ENCODE data around the gene RAD21L1. TPM values are rescaled to one million over a fixed set of nuclear protein-coding genes. Genes with fewer than 3 reads are reported as not detected.

RAD21L1 gene
- total RNA-seq, 1 experiment from 2014 or later, result not detected

DNA sequence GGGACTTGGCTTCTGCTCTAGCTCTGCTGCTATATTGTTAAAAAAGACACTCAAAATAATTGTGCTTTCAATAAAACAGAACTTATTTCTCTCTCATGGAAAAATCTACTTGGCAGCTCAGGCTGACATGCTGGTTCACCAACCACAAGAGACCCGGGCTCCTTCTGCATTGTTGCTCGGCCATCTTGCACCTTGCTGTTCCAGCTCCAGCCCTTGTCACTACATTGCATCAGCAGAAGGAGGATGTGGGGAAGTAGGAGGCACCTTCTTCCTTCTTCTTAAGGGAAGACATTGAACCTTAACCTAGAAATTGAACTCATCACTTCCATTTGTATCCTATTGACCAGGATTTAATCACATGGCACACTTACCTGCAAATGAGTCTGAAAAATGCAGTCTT lies 29.2 kb upstream of the RAD21L1 start:
- CTCF ChIA-PET, result no interaction called here
- POLR2A ChIA-PET, result no interaction called here
- Histone ChIP-seq H3K27me3 (replicated peaks; ENCODE audit: control insufficient read depth, insufficient read depth, low read length) (no peaks in the 10 kb centered on the region), H3K9me3 (no peaks in the 10 kb centered on the region), H3K4me3 (ENCODE audit: low read depth, low read length) (no peak overlapping the region), H3K36me3 (ENCODE audit: control insufficient read depth, insufficient read depth, low read length) (no peaks in the 10 kb centered on the region), H3K4me1 (no peaks in the 10 kb centered on the region)
- TF ChIP-seq, protein P1, sequence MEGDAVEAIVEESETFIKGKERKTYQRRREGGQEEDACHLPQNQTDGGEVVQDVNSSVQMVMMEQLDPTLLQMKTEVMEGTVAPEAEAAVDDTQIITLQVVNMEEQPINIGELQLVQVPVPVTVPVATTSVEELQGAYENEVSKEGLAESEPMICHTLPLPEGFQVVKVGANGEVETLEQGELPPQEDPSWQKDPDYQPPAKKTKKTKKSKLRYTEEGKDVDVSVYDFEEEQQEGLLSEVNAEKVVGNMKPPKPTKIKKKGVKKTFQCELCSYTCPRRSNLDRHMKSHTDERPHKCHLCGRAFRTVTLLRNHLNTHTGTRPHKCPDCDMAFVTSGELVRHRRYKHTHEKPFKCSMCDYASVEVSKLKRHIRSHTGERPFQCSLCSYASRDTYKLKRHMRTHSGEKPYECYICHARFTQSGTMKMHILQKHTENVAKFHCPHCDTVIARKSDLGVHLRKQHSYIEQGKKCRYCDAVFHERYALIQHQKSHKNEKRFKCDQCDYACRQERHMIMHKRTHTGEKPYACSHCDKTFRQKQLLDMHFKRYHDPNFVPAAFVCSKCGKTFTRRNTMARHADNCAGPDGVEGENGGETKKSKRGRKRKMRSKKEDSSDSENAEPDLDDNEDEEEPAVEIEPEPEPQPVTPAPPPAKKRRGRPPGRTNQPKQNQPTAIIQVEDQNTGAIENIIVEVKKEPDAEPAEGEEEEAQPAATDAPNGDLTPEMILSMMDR (IDR thresholded peaks at IDR 0.05; ENCODE audit: insufficient read depth in 1 of 2, low read depth in 1 of 2, low read length in 1 of 2, severe bottlenecking in 1 of 2, unreplicated experiment in 1 of 2), result no peak
- peaks cover 5% of the 10 kb centered on the region for H3K27me3 Mint-ChIP-seq (ENCODE audit: insufficient read depth, unreplicated experiment)
- peaks cover 4% of the 10 kb centered on the region for H3K36me3 Mint-ChIP-seq (ENCODE audit: insufficient read depth, unreplicated experiment)
- no TSS peak for BruUV-seq (replicated peaks)
- no peak overlapping the region for H3K27ac Mint-ChIP-seq (ENCODE audit: unreplicated experiment)
- no peaks in the 10 kb centered on the region for H3K9me3 Mint-ChIP-seq (ENCODE audit: unreplicated experiment)
- intact Hi-C loops (cut with micrococcal nuclease; ENCODE audit: unreplicated experiment), result no loop called here
- no peak overlapping the region for H3K4me3 Mint-ChIP-seq (ENCODE audit: unreplicated experiment)
- H3K4me1 Mint-ChIP-seq (ENCODE audit: low read depth, unreplicated experiment), result no peaks in the 10 kb centered on the region
- DNase-seq, result no peak

- H3K4me3 ChIP-seq (ENCODE audit: low read depth, low read length), result no peak overlapping the region
- H3K36me3 ChIP-seq (ENCODE audit: control insufficient read depth, insufficient read depth, low read length), result no peaks in the 10 kb centered on the region
- peaks cover 4% of the 10 kb centered on the region for H3K36me3 Mint-ChIP-seq (ENCODE audit: insufficient read depth, unreplicated experiment)
- no peaks in the 10 kb centered on the region for H3K9me3 ChIP-seq
- H3K4me3 Mint-ChIP-seq (ENCODE audit: unreplicated experiment), result no peak overlapping the region
- H3K27me3 ChIP-seq (replicated peaks; ENCODE audit: control insufficient read depth, insufficient read depth, low read length), result no peaks in the 10 kb centered on the region
- H3K4me1 ChIP-seq, result no peaks in the 10 kb centered on the region
- H3K9me3 Mint-ChIP-seq (ENCODE audit: unreplicated experiment), result no peaks in the 10 kb centered on the region
- H3K27ac Mint-ChIP-seq (ENCODE audit: unreplicated experiment), result no peak overlapping the region
- intact Hi-C loops (cut with micrococcal nuclease; ENCODE audit: unreplicated experiment), result no loop called here
- BruUV-seq (replicated peaks), result no TSS peak
- no peaks in the 10 kb centered on the region for H3K4me1 Mint-ChIP-seq (ENCODE audit: low read depth, unreplicated experiment)
- H3K27me3 Mint-ChIP-seq (ENCODE audit: insufficient read depth, unreplicated experiment), result peaks cover 5% of the 10 kb centered on the region
- ChIA-PET CTCF (no interaction called here), POLR2A (no interaction called here)
- TF ChIP-seq, protein P1 (IDR thresholded peaks at IDR 0.05; ENCODE audit: insufficient read depth in 1 of 2, low read depth in 1 of 2, low read length in 1 of 2, severe bottlenecking in 1 of 2, unreplicated experiment in 1 of 2), result no peak
- no peak for DNase-seq
Measured at GRCh38 chr20:1197801-1198200, 28.0 kb upstream of the RAD21L1 start.

GRCh38 chr20:1198751-1199150 lies 27.1 kb upstream of the RAD21L1 start:
- Histone ChIP-seq H3K36me3 (ENCODE audit: control insufficient read depth, insufficient read depth, low read length) (no peaks in the 10 kb centered on the region), H3K4me1 (no peaks in the 10 kb centered on the region), H3K9me3 (no peaks in the 10 kb centered on the region), H3K27me3 (replicated peaks; ENCODE audit: control insufficient read depth, insufficient read depth, low read length) (no peaks in the 10 kb centered on the region), H3K4me3 (ENCODE audit: low read depth, low read length) (no peak overlapping the region)
- no peaks in the 10 kb centered on the region for H3K4me1 Mint-ChIP-seq (ENCODE audit: low read depth, unreplicated experiment)
- H3K4me3 Mint-ChIP-seq (ENCODE audit: unreplicated experiment), result no peak overlapping the region
- no peak for DNase-seq
- H3K27me3 Mint-ChIP-seq (ENCODE audit: insufficient read depth, unreplicated experiment), result peaks cover 5% of the 10 kb centered on the region
- ChIA-PET CTCF (no interaction called here), POLR2A (no interaction called here)
- intact Hi-C loops (cut with micrococcal nuclease; ENCODE audit: unreplicated experiment), result no loop called here
- no TSS peak for BruUV-seq (replicated peaks)
- no peak overlapping the region for H3K27ac Mint-ChIP-seq (ENCODE audit: unreplicated experiment)
- peaks cover 4% of the 10 kb centered on the region for H3K36me3 Mint-ChIP-seq (ENCODE audit: insufficient read depth, unreplicated experiment)
- no peaks in the 10 kb centered on the region for H3K9me3 Mint-ChIP-seq (ENCODE audit: unreplicated experiment)
- TF ChIP-seq, protein P1 (IDR thresholded peaks at IDR 0.05; ENCODE audit: insufficient read depth in 1 of 2, low read depth in 1 of 2, low read length in 1 of 2, severe bottlenecking in 1 of 2, unreplicated experiment in 1 of 2), result no peak

Measured in Caco-2 (cell line).